IMR-90 (cell line): ENCODE measurements around the gene AAGAB. TPM values are rescaled to one million over a fixed set of nuclear protein-coding genes. Genes with fewer than 3 reads are reported as not detected.

ENCODE experiments used
- ATAC-seq: fragments of 200-7000 bp; cut with Tn5 transposase; 2 replicates; pipeline ENCODE4 v1.9.1; 2020; ENCODE audit warnings: low read depth, mild to moderate bottlenecking, moderate library complexity
- BruUV-seq: library from RNA; stranded (reverse); fragments of 400-500 nt; replicated peaks from 2 replicates; lab custom pipeline; 2021; lab: Mats Ljungman, UMichigan
- CTCF ChIA-PET: fragments of 300-600 bp; formaldehyde crosslinking; extraction: SDS; loops from one replicate; lab custom pipeline; 2021; ENCODE audit warnings: antibody characterized with exemption; lab: Yijun Ruan, JAX
- POLR2A ChIA-PET: fragments of 300-600 bp; sonication (Branson Sonifier 250); formaldehyde crosslinking; loops from one replicate; lab custom pipeline; 2022; ENCODE audit warnings: antibody characterized with exemption; ENCODE audit not compliant: unreplicated experiment; lab: Charles Lee
- DNase-seq: peaks from one replicate; pipeline ENCODE4 v3.0.0; 2013
- H2AFZ ChIP-seq: replicated peaks from 2 replicates; pipeline ENCODE3; 2013; ENCODE audit warnings: low read length, mild to moderate bottlenecking; ENCODE audit not compliant: poor library complexity
- H2AK5ac ChIP-seq: 2 replicates; pipeline ENCODE4 v1.6.1; 2013; ENCODE audit warnings: low read depth, low read length, inconsistent platforms
- H2AK9ac ChIP-seq: replicated peaks from 2 replicates; pipeline ENCODE3; 2013; ENCODE audit warnings: mild to moderate bottlenecking, low read depth, low read length, moderate library complexity; ENCODE audit not compliant: poor library complexity
- H2BK120ac ChIP-seq: 2 replicates; pipeline ENCODE4 v1.6.1; 2013; ENCODE audit warnings: low read depth, low read length, inconsistent platforms
- H2BK15ac ChIP-seq: 3 replicates; pipeline ENCODE4 v1.6.1; 2013; ENCODE audit warnings: low read depth, low read length, inconsistent platforms
- H2BK20ac ChIP-seq: 2 replicates; pipeline ENCODE4 v1.6.1; 2013; ENCODE audit warnings: low read depth, mild to moderate bottlenecking, inconsistent platforms, low read length, moderate library complexity
- H2BK5ac ChIP-seq: 2 replicates; pipeline ENCODE4 v1.6.1; 2013; ENCODE audit warnings: mild to moderate bottlenecking, low read depth, low read length, inconsistent platforms; ENCODE audit not compliant: poor library complexity, severe bottlenecking
- H3K14ac ChIP-seq: replicated peaks from 2 replicates; pipeline ENCODE4 v1.6.1; 2013; ENCODE audit warnings: low read depth, low read length, inconsistent platforms
- H3K18ac ChIP-seq: 2 replicates; pipeline ENCODE4 v1.6.1; 2013; ENCODE audit warnings: low read depth, low read length, control low read depth
- H3K23ac ChIP-seq: 2 replicates; pipeline ENCODE4 v1.6.1; 2013; ENCODE audit warnings: low read depth, low read length, inconsistent platforms
- H3K27ac ChIP-seq: 2 replicates; pipeline ENCODE4 v1.5.1; 2013; ENCODE audit warnings: mild to moderate bottlenecking, control low read depth, low read length; ENCODE audit not compliant: insufficient read depth
- H3K27me3 ChIP-seq: 2 replicates; pipeline ENCODE4 v1.6.1; 2013; ENCODE audit warnings: low read length; ENCODE audit not compliant: control insufficient read depth, insufficient read depth
- H3K36me3 ChIP-seq: 2 replicates; pipeline ENCODE4 v1.6.1; 2013; ENCODE audit warnings: low read length, mixed read lengths; ENCODE audit not compliant: control insufficient read depth, insufficient read depth
- H3K4ac ChIP-seq: 2 replicates; pipeline ENCODE4 v1.6.1; 2013; ENCODE audit warnings: low read depth, low read length, inconsistent platforms
- H3K4me1 ChIP-seq: 2 replicates; pipeline ENCODE4 v1.6.1; 2013; ENCODE audit warnings: low read length, mixed read lengths; ENCODE audit not compliant: control insufficient read depth, insufficient read depth
- H3K4me2 ChIP-seq: 2 replicates; pipeline ENCODE4 v1.6.1; 2013; ENCODE audit warnings: low read depth, mild to moderate bottlenecking, control low read depth, low read length, moderate library complexity
- H3K4me3 ChIP-seq: 2 replicates; pipeline ENCODE4 v1.5.1; 2013; ENCODE audit warnings: low read depth, mild to moderate bottlenecking, control low read depth, low read length, moderate library complexity; ENCODE audit not compliant: insufficient read depth
- H3K56ac ChIP-seq: 2 replicates; pipeline ENCODE4 v1.6.1; 2013; ENCODE audit warnings: low read length, inconsistent platforms; ENCODE audit not compliant: insufficient read depth; ENCODE audit errors: extremely low read depth
- H3K79me1 ChIP-seq, 2 experiments: 2 replicates each; pipeline ENCODE4 v1.6.1; 2013; ENCODE audit warnings: low read length in 2 of 2, inconsistent platforms in 1 of 2, low read depth in 1 of 2
- H3K9ac ChIP-seq: 2 replicates; pipeline ENCODE4 v1.6.1; 2013; ENCODE audit warnings: low read depth, low read length, control low read depth
- H3K9me1 ChIP-seq: 2 replicates; pipeline ENCODE4 v1.6.1; 2013; ENCODE audit warnings: low read length, inconsistent platforms; ENCODE audit not compliant: insufficient read depth
- H3K9me3 ChIP-seq: 2 replicates; pipeline ENCODE4 v1.6.1; 2013; ENCODE audit warnings: low read length; ENCODE audit not compliant: control insufficient read depth, insufficient read depth
- H4K20me1 ChIP-seq: 2 replicates; pipeline ENCODE4 v1.6.1; 2013; ENCODE audit warnings: low read length, inconsistent platforms; ENCODE audit not compliant: insufficient read depth
- H4K5ac ChIP-seq: 2 replicates; pipeline ENCODE4 v1.6.1; 2013; ENCODE audit warnings: mild to moderate bottlenecking, low read depth, low read length, control low read depth
- H4K8ac ChIP-seq, 2 experiments: 2 replicates each; pipeline ENCODE4 v1.6.1; 2013; ENCODE audit warnings: low read depth in 2 of 2, low read length in 2 of 2, control low read depth in 1 of 2, inconsistent platforms in 1 of 2
- H4K91ac ChIP-seq: 2 replicates; pipeline ENCODE4 v1.6.1; 2013; ENCODE audit warnings: low read depth, low read length, inconsistent platforms; ENCODE audit not compliant: insufficient read depth
- CEBPB ChIP-seq: IDR thresholded peaks from 2 replicates; pipeline ENCODE4 v1.6.1; 2012; ENCODE audit warnings: low read depth, low read length, improper control_type of control experiment
- MAFK ChIP-seq: IDR thresholded peaks from 2 replicates; pipeline ENCODE4 v1.6.1; 2012; ENCODE audit warnings: low read depth, low read length, improper control_type of control experiment
- MXI1 ChIP-seq: IDR thresholded peaks from 2 replicates; pipeline ENCODE4 v1.6.1; 2012; ENCODE audit warnings: low read depth, mild to moderate bottlenecking, low read length, moderate library complexity, borderline replicate concordance
- NFE2L2 ChIP-seq: fragments of 150-350 bp; IDR thresholded peaks from 2 replicates; pipeline ENCODE4 v1.6.1; 2016; ENCODE audit warnings: low read depth, mild to moderate bottlenecking, low read length
- POLR2A ChIP-seq: IDR thresholded peaks from 2 replicates; pipeline ENCODE4 v1.6.1; 2012; ENCODE audit warnings: mild to moderate bottlenecking, low read depth, low read length
- RAD21 ChIP-seq: IDR thresholded peaks from 2 replicates; pipeline ENCODE4 v1.6.1; 2012; ENCODE audit warnings: low read length, improper control_type of control experiment
- RCOR1 ChIP-seq: IDR thresholded peaks from 2 replicates; pipeline ENCODE4 v1.6.1; 2012; ENCODE audit warnings: mild to moderate bottlenecking, low read length, improper control_type of control experiment; ENCODE audit not compliant: insufficient replicate concordance
- RFX5 ChIP-seq: IDR thresholded peaks from 2 replicates; pipeline ENCODE4 v1.8.0; 2012; ENCODE audit warnings: low read depth, mild to moderate bottlenecking, low read length, moderate library complexity
- SMC3 ChIP-seq: fragments of 150-350 bp; IDR thresholded peaks from 2 replicates; pipeline ENCODE4 v1.6.1; 2016; ENCODE audit warnings: low read depth, mild to moderate bottlenecking, antibody characterized with exemption, low read length, moderate library complexity
- WGBS, 2 experiments: methylation state at CpG; one replicate each; pipeline versions ENCODE4 v1.1.5 to v1.1.7; 2013; ENCODE audit warnings: missing lambda C conversion rate in 2 of 2; ENCODE audit not compliant: insufficient read length in 1 of 2; ENCODE audit errors: extremely low coverage in 2 of 2; 5-methylcytosine and 5-hydroxymethylcytosine counted together
- dilution Hi-C: fragments of 300-500 bp; cut with HindIII; formaldehyde crosslinking; loops from one replicate; pipeline ENCODE4 v1.14.3; 2018; ENCODE audit warnings: low sequenced_read_pairs; ENCODE audit not compliant: unreplicated experiment
- in situ Hi-C: fragments of 300-500 bp; cut with MboI; formaldehyde crosslinking; loops from 3 replicates; pipeline ENCODE4 v1.14.3; 2019; ENCODE audit warnings: low sequenced_read_pairs, inconsistent platforms, mixed read lengths
- intact Hi-C: fragments of 100-400 bp; cut with micrococcal nuclease; formaldehyde crosslinking; loops from 2 replicates; pipeline ENCODE4 v1.10.0; 2022
- polyA plus RNA-seq, 3 experiments: library from polyadenylated mRNA; depleted of rRNA; stranded (reverse); fragments of >200 nt; gene quantifications; 2 replicates each; pipeline ENCODE4 v1.2.3, GENCODE V29; 2012; ENCODE audit warnings: low replicate concordance in 1 of 3
- total RNA-seq: library from RNA; depleted of rRNA; stranded (reverse); fragments of >200 nt; gene quantifications from 2 replicates; pipeline ENCODE4 v1.2.3, GENCODE V29; 2012
- TF ChIP-seq, protein P1 (sequence below): fragments of 150-350 bp; IDR thresholded peaks from 2 replicates; pipeline ENCODE4 v1.6.1; 2016; ENCODE audit warnings: low read depth, mild to moderate bottlenecking, low read length, moderate library complexity, borderline replicate concordance
- TF ChIP-seq, protein P2 (sequence below): fragments of 150-350 bp; IDR thresholded peaks from 2 replicates; pipeline ENCODE4 v1.6.1; 2017; ENCODE audit warnings: mild to moderate bottlenecking, antibody characterized with exemption, low read length, low read depth
- TF ChIP-seq, protein P3 (sequence below): conservative IDR thresholded peaks from 2 replicates; pipeline ENCODE4 v1.5.1; 2012; ENCODE audit warnings: mild to moderate bottlenecking, low read depth, low read length, improper control_type of control experiment

The AAGAB gene
- total and polyA plus RNA-seq, 2 of the 4 experiments (the other 2 are of a cell fraction): 26.1 to 69.7 TPM

GRCh38 chr15:67267440-67267839 lies 13.0 kb upstream of the AAGAB start:
- CTCF ChIA-PET: no interaction called here
- Histone ChIP-seq H4K20me1 (no peaks in the 10 kb centered on the region), H2AFZ (no peak overlapping the region), H3K79me1 (no peaks in the 10 kb centered on the region), H2BK120ac (no peak overlapping the region), H2BK5ac (no peak overlapping the region), H4K5ac (no peak overlapping the region), H3K4me2 (no peak overlapping the region), H3K4ac (no peak overlapping the region), H2AK5ac (no peak overlapping the region), H3K4me1 (no peaks in the 10 kb centered on the region), H3K36me3 (no peaks in the 10 kb centered on the region), H3K27me3 (no peaks in the 10 kb centered on the region; the same call in 1 of the 2 replicates), H3K9ac (no peak overlapping the region), H4K91ac (no peak overlapping the region), H3K56ac (no peak overlapping the region), H3K18ac (no peak overlapping the region), H3K4me3 (no peak overlapping the region), H3K9me1 (no peaks in the 10 kb centered on the region), H2AK9ac (no peak overlapping the region), H2BK15ac (no peak overlapping the region), H3K23ac (no peak overlapping the region), H2BK20ac (no peak overlapping the region), H3K27ac (no peak overlapping the region), H4K8ac (no peak overlapping the region), H3K14ac (no peak overlapping the region), H3K9me3 (no peaks in the 10 kb centered on the region; the same call in 1 of the 2 replicates)
- no TSS peak for BruUV-seq
- ATAC-seq (no peak), DNase-seq (no peak)
- intact Hi-C loops: no loop called here
- 69% methylated on average over 2 of the region's 3 CpGs; no CpG with 5 or more reads in 1 of the 2 experiments for WGBS, 2 experiments
- in situ Hi-C loops: no loop called here
- POLR2A ChIA-PET: no interaction called here
- dilution Hi-C loops: no loop called here
- TF ChIP-seq SMC3: no peak
- no peak for TF ChIP-seq MXI1
- TF ChIP-seq, protein P1, sequence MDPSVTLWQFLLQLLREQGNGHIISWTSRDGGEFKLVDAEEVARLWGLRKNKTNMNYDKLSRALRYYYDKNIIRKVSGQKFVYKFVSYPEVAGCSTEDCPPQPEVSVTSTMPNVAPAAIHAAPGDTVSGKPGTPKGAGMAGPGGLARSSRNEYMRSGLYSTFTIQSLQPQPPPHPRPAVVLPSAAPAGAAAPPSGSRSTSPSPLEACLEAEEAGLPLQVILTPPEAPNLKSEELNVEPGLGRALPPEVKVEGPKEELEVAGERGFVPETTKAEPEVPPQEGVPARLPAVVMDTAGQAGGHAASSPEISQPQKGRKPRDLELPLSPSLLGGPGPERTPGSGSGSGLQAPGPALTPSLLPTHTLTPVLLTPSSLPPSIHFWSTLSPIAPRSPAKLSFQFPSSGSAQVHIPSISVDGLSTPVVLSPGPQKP: no peak
- TF ChIP-seq RAD21: no peak
- TF ChIP-seq, protein P2, sequence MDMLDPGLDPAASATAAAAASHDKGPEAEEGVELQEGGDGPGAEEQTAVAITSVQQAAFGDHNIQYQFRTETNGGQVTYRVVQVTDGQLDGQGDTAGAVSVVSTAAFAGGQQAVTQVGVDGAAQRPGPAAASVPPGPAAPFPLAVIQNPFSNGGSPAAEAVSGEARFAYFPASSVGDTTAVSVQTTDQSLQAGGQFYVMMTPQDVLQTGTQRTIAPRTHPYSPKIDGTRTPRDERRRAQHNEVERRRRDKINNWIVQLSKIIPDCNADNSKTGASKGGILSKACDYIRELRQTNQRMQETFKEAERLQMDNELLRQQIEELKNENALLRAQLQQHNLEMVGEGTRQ: no peak
- TF ChIP-seq, protein P3, sequence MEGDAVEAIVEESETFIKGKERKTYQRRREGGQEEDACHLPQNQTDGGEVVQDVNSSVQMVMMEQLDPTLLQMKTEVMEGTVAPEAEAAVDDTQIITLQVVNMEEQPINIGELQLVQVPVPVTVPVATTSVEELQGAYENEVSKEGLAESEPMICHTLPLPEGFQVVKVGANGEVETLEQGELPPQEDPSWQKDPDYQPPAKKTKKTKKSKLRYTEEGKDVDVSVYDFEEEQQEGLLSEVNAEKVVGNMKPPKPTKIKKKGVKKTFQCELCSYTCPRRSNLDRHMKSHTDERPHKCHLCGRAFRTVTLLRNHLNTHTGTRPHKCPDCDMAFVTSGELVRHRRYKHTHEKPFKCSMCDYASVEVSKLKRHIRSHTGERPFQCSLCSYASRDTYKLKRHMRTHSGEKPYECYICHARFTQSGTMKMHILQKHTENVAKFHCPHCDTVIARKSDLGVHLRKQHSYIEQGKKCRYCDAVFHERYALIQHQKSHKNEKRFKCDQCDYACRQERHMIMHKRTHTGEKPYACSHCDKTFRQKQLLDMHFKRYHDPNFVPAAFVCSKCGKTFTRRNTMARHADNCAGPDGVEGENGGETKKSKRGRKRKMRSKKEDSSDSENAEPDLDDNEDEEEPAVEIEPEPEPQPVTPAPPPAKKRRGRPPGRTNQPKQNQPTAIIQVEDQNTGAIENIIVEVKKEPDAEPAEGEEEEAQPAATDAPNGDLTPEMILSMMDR: no peak
- TF ChIP-seq POLR2A: no peak
- no peak for TF ChIP-seq MAFK
- TF ChIP-seq NFE2L2: no peak
- TF ChIP-seq RFX5: no peak
- no peak for TF ChIP-seq RCOR1
- TF ChIP-seq CEBPB: no peak
